HG02885 (cell line): ENCODE results near the gene TBC1D4.

Experiments
- ATAC-seq: cut with Tn5 transposase; IDR thresholded peaks from one replicate; pipeline ENCODE4 v1.9.1; 2021; ENCODE audit warnings: mild to moderate bottlenecking; ENCODE audit not compliant: unreplicated experiment, poor library complexity

TBC1D4 gene

DNA sequence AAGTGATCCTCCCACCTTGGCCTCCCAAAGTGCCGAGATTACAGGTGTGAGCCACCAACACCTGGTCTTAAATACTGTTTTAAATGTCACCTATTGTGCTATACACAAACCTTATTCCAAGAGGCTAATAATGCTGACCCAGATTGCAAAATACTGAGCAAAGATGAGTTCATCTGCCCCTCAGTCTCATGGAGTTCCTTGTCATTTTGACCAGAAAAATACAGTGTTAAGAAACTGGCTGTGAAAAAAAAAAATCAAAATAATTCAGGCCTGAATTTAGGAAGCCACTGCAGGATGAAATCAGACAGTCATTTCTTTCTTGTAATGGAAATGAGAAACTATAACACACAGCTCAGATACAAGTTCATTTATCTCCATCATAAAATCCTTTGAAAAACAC, 59.9 kb downstream of the TBC1D4 start:
- ATAC-seq: no peak

DNA sequence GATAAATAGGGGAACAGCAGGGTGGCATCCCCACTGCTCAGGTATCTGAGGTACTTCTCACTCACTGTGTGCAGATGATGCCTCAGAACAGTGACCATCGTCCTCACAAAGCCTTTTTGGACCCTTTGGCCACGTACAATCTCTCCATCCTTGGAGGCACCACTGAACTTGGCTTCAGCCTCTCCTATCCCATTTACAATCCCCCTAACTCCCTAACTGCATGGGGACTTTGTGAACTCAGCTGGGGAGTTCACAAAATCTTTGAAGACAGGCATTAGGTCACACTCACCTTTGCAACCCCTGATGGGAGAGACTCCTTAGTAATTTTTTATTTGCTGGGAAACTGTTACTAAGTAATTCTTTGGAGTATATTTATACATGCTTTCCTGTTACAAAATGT, 60.8 kb downstream of the TBC1D4 start:
- ATAC-seq: no peak

- no peak for ATAC-seq
Observed at GRCh38 chr13:75419656-75420055, 62.3 kb downstream of the TBC1D4 start.

- no peak for ATAC-seq
Observed at GRCh38 chr13:75418997-75419396, 63.0 kb downstream of the TBC1D4 start.

DNA sequence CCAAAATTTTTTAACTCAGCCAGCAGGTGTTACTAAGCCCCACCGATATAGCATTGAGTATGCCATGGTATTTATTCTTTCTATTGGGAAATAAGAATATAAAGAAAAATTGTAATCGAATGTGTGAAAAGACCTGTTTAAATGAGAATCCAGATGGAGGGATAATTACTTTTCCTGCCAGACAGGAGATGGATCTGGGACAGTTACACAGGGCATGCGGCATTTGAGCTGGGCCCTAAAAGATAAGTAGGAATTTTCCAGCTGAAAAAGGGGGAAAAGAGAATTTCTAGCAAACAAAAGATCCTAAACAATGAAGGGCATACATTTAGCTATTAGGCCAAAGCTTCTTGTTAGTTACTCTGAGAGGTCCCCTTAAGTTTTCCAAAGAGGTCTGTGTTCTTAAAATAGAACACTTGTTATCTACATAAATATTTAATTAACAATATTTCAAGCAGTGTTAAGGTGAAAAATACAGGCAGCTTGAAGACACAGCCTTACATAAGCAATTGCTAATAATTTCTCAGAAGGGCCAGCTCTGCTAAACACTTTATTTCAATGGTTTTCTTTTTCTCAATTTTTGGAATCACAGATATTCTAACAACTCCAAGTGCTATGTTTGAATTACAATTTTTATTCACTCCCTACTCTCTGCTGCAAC, 63.7 kb downstream of the TBC1D4 start:
- ATAC-seq: no peak

GRCh38 chr13:75417656-75418055, 64.3 kb downstream of the TBC1D4 start:
- ATAC-seq: no peak

DNA sequence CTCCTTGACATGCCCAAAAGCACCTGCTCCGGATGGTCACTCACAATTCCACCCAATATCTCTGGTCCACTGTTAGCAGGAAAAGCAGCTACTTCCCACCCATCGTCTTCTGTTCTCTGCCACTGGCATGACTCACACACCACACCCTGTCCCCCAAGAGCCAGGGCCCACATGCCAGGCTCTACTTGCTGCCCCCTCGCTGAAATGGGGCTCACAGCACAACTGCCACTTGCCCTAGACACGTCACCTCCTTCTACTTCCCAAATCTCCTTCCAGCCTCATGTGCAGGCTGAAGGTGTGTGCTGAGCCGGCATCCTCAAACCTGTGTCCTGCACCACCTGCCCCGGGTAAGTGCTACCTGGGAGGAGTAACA, 65.0 kb downstream of the TBC1D4 start:
- ATAC-seq: peak; percentile 12

- ATAC-seq: peak; percentile 66
Observed at GRCh38 chr13:75416327-75417011, 65.5 kb downstream of the TBC1D4 start.

- no peak for ATAC-seq
Observed at GRCh38 chr13:75415694-75416093, 66.3 kb downstream of the TBC1D4 start.

GRCh38 chr13:75415171-75415570, 66.8 kb downstream of the TBC1D4 start:
- no peak for ATAC-seq

DNA sequence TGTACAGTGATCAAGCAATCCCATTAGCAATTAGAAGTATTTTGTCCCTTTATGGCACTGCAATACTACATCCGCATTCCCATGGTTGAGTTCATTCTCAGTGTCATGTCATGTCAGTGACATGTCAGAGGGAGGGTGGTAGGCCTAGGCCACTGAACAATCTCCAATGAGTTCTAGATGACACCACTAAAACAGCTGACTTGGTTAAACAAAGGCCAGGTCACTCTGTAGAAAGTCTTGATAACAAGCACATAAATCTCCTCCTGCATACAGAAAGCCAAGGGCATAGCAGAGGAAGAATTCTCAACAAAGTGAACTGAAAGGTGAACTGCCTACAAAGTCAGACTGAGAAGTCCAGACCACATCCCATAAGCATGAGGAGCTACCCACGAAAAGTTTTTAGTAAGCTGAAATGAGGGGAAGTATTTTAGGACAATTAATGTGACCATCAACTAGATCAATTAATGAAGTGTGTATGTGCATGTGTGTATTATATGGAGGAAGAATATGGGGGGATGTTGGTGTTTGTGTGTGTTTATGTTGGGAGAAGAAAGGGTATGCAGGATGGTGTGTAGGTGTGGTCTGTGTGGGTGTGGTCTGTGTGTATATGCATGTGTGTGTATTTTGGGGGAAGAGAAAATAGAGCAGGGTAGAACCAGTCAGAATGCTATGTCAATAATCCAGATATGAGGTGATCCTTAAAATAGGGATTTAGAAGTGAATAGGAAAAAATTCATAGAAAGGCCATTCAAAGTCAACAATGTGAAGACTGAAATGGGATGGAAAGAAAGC, 67.7 kb downstream of the TBC1D4 start:
- peak; percentile 40 for ATAC-seq

DNA sequence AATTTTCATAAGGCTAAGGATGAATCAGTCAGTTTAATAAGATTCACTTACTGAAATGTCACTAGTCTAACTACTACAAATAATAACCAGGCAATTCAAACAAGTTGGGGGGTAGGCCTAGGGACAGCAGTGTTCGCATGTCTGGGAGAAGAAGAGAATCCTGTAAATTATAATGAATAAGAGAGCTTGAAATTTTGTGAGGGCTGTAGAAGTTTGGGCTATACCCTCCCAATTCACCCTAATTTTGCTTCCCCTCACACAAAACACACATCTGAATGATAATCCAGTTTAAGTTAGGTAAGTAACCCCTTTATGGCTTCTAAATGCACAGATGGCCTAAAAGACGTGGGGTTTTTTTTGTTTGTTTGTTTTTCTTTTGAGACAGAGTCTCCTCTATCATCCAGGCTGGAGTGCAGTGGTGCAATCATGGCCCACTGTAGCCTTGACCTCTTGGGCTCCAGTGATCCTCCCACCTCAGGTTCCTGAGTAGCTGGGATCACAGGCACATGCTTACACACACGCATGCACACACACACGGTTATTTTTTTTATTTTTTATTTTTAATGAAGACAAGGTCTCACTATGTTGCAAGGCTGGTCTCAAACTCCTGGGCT, 69.9 kb downstream of the TBC1D4 start:
- no peak for ATAC-seq

DNA sequence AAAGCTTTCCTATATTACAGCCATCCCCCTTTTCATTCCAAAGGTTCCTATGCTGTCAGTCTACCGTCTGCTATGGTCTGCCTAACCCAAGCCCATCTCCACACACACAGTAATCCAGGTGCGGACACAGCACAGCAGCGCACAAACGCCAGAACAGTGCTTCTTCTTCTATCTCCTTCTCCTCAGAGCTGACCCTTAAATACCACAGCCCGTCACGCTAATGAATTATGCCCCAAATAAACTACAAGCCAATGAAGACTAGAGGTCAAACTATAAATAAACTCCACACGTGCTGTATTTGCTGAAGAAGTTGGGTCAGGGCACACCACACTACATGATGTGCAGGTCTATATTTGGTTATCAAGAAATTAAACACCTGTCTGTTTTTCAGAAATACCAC, 71.8 kb downstream of the TBC1D4 start:
- ATAC-seq: peak; percentile 43

GRCh38 chr13:75407998-75408397, 74.0 kb downstream of the TBC1D4 start:
- no peak for ATAC-seq

DNA sequence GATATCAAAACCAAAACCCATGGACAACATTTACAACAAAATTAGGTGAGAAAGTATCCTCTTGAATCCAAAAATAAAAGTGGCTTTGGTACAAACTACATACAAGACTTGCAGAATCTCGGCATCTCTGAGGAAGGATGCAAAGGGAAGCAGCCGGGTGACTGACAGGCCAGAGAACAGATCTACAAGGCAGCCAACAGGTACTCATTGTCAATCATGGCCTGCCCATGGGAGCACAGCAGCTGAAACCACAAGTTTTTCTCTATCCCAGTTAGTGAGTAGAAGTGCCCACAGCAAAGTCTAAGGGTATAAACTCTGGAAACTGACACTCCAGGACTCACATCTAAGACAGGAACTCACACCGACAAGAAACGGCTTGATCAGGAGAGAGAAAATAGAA, 74.5 kb downstream of the TBC1D4 start:
- no peak for ATAC-seq

DNA sequence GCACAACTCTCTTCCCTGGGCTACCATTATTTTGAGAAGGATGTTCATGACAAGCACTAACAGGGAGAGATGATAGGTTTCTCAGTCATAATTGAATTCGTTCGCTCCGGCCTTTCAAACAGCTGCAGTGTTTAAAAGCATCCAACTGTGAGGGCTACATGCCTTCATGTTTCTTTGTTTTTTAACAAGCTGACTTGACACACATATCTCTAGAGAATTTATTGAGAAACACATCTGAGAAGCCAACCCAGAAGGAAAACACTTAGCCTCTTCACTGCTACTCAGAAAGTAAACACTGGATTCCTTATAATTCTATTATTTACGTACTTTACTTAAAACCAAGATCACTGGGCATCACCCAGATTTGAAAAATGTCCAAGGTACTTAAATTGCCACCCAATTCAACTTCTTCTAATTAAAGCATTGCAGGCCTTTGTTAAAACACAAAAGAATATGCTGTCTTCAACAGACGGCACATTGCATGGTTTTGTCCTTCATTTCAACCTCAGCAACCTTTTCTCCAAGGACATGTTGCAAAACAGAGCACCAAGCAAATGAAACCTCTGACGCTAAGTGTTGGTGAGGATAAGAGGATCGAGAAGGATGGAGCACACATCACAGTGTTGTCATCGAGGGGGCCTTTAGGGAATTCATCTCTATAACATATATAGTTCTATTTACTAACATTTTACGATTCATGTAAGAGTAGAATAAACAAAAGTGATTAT, 75.8 kb downstream of the TBC1D4 start:
- no peak for ATAC-seq

GRCh38 chr13:75404726-75405125, 77.2 kb downstream of the TBC1D4 start:
- ATAC-seq: no peak

DNA sequence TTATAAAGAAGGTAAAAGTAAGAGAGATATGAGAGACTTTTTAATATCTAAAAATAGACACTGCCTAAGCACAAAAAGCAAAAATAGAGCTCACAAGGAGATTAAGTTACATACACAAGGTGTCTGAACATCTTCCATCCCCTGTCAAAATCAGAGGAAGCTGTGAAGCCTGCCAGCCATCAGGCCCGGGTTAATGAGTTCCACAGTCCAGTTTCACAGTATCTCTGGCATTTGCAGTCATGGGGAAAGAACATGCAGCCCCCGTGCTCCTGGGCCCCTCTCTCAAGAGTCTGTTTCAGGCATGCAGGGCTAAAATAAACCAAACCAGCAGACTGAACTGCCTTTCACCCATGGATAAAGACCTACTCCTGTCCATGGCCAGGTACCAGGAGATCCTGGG, 79.2 kb downstream of the TBC1D4 start:
- no peak for ATAC-seq

GRCh38 chr13:75400775-75401174, 81.2 kb downstream of the TBC1D4 start:
- ATAC-seq: no peak

DNA sequence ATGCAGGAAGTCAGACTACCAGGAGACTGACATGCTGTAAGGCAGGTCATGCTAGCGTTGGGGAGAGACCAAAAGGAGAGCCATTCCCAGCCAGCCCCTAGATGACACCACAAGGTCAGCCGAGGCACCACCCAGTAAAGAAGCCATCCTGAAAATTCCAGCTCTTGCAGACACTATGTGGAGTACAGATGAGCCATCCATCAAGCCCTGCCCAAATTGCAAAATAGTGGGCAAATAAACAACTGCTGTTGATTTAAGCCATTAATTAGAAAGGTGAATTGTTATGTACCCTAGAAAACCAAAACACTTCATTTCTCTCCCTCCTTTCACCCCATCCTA, 82.1 kb downstream of the TBC1D4 start:
- ATAC-seq: no peak
